Stimulated activated CD8-positive, alpha-beta memory T cell treated with anti-CD3 and anti-CD28 coated beads, Interleukin-7, amount 100 ng/mL, for 24 hours (primary cell): ENCODE measurements around the gene C11orf52.
"Not testable (repeated sequence)": the region's sequence is repeated elsewhere in the genome, so short reads cannot be mapped to it uniquely, and the experiment has no call there.

Source experiments
- DNase-seq: peaks from one replicate; pipeline ENCODE4 v3.0.0-alpha.2; 2020; ENCODE audit warnings: low read depth

Gene C11orf52, protein sequence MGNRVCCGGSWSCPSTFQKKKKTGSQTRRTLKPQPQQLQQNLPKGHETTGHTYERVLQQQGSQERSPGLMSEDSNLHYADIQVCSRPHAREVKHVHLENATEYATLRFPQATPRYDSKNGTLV

DNA sequence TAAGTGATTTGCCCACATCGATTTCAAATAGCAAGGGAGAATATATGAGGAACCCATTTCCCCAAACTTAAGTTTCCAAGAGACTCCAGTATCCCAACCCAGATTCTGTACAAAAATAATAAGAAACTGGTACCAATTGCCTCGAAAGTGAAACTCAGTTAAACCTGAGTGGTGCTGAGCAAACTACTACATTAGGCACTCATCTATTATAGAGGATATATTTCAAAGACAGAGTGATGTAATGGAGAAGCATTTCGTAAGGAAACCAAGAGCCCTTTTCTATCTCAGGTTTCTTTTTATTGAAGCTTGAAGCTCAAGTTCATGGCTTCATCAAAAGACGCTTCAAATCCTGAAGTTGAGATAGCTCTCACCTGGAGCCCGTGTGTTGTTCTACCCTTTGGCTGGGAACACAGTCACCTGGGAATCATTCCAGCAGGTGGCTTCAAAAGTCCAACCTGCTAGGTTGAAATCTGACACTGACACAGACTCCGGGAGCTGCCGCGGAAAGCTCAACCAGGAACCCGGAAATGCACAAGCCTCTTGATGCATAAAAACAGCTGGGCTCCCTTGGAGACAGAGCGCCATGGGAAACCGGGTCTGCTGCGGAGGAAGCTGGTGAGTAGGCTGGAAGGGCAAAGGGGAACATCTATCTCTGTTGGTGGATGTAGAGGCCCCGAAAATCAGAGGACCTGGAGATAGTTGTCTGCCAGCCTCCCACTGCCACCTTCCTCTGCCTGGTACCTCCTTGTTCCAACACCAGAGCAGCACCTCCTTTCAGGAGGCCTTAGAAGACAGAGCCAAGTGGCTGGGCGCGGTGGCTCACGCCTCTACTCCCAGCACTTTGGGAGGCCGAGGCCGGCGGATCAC lies at the start of gene C11orf52:
TSS of gene C11orf52 (plus strand) at position 524 of the 867 bp plus-strand sequence. CDS start at position 584, 60 bp downstream.
- no peak for DNase-seq

DNA sequence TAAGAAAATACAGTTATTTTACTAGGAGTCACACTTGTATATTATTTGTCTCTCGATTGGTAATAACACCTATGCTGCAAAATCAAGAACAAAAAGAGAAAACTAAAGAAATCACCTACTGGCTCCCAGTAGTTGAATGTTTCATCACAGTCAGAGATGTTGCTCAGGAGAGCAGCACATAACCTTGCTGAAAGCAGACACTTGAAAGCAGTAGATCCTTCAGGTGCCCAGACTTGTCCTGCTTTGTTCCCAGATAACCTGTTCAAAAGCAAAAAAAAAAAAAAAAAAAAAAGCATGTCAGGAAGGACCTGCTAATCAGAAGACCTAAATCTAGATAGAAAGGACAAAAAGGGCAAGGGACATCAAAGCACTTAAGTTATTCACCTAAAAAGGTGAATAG lies 48.6 kb upstream of the C11orf52 start:
- no peak for DNase-seq

DNA sequence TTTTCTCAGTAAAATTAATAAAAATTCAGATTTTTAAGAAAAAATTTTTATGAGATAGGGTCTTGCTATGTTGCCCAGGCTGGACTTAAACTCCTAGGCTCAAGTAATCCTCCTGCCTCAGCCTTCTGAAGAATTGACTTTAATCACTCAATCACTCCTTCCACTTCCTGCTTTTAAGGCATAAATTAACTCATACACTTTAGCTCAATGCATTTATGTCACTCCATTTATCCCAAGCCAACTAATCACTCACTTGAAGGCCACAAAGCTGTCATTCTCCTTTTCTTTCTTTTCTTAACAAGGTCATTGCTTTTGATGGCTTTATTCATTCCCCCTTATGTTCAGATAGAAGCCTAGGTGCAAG lies 48.2 kb upstream of the C11orf52 start:
- DNase-seq, result no peak

DNA sequence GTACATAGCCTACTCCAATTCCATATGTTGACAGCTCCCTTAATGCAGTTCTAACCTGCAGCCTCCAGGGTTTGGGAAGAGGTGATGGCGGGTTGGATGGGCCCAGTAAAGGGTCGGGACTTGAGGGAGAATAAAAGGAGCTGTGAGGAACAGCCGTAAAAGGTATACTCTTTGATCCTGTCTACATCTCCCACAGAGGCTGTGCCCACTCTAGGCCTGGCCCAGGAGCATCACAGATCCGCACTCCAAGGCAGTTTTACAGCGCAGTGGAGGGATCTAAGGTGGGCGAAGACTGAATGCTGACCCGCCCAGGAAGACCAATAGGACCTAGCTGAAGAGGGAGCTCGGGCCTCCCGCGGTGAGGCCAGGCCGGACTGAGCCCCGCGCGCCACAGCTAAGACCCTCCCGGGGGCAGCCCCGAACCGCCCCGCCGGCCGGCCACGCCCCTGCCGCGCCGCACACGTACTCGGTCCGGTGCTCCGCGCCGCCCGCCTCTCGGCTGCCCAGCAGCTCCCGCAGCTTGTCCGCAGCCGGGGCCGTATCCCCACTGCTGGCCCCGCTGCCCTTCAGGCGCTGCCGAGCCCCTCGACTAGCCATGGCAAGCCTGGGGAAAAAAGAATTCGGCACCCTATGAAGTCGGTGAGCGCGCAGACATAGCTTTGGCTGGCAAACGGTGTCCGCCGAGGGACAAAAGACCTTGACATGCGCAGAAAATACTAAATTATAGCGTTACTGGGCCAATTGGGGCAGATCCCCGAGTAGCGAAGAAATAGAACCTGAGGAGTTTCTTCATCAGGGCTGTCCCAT lies 47.6 kb upstream of the C11orf52 start, which contains the start of gene ALG9:
TSS of gene ALG9 (minus strand) at position 696 of the 807 bp plus-strand sequence. CDS start at position 597, 99 bp downstream.
- peak; percentile 83 for DNase-seq

DNA sequence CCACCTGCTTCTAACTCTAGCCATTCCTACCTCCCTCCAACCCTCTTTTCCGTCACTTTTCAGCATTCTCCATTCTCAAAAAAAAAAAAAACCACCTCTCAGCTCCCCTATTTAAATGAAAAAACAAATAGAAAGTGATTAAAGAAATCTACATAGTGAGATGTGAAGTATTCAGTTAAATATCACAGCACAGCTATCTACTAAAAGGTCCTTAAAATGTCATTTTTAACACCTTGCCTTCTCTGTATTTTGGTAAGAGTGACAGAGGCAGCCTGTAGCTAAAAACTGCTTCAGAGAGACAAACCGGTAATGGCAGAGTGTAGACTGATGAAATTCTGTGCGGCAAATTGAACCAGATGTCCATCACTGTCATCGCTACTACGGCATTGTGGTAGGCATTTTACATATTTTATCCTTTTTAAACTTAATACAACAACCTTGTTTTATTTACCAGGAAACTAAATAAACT lies 47.0 kb upstream of the C11orf52 start:
- DNase-seq, result no peak

DNA sequence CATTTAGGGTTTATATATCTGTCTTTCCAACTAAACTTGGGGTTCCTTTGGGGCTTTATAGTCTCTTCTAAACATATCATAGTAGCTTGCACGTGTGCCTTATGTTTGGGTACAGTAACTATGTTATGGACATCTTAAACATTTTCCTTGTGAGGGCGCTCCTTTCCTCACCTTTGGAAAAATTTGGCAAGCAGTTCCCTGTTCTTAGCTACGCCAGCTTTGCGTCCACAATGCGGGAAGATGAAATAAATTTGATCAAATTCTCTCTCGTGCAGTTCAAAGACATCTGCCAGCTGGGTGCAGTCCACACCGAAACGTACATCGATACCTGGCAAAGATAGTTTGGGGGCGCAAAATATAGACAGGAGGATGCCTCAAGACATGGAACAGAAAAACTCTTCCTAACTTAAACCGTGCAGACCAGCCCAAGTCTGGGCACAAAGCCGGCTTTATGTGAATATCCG lies 40.3 kb upstream of the C11orf52 start:
- DNase-seq, result no peak

DNA sequence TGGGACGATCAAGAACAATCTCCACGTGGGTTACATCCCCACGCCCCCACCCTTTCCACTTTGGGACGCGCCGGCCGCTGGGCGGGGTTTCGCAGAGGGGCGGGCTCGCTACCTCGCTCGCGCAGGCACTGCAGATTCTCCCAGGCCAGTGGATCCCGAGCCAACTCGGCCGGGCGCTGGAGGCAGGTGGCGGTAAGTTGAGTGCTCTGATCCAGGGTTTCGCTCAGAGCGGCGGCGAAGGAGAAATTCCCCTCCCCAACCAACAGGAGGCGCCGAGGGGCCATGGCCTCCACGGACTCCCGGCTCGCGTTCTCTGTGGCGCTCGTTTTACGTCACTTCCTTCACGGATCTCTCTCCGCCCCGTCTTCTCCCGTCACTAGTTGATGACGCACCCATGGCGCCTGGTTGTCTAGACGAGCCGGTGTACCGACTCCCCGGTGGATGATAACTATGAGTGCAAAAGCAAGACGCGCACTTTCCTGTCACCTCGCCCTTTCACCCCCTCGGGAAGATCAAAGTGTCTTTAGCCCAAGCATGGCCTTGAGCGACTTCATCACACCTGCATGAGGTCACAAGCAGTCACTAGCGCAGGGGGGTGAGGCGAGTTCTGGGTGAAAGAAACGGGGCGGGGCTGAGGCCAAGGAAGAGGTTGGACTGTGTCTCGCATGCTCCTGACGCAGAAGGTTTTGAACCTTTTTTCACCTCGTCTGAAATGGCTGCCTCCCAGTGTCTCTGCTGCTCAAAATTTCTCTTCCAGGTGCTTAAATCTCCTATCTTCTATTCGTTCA lies 39.7 kb upstream of the C11orf52 start, which contains the start of the genes CFAP68 and FDXACB1:
TSS of gene CFAP68 (plus strand) at position 693 of the 788 bp plus-strand sequence. CDS start at position 713, 20 bp downstream.
TSS of gene FDXACB1 (minus strand) at position 317 of the 788 bp plus-strand sequence. CDS start at position 284, 33 bp downstream.
- peak; percentile 83 for DNase-seq

DNA sequence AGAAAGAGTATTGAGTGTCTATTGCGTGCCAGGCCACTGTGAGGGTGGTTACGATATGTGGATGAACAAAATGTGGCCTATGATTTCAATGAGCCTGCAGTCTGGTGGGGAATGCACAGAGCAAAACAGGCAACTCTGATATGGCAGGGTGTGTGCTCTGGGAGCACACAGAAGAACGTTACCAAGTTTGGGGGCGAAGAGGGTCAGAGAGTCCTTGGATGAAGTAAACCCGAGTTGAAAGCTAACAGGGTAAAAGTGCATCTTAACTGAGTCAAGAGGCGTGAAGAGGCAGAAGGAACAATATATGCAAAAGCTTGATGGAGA lies 39.1 kb upstream of the C11orf52 start:
- DNase-seq, result no peak

DNA sequence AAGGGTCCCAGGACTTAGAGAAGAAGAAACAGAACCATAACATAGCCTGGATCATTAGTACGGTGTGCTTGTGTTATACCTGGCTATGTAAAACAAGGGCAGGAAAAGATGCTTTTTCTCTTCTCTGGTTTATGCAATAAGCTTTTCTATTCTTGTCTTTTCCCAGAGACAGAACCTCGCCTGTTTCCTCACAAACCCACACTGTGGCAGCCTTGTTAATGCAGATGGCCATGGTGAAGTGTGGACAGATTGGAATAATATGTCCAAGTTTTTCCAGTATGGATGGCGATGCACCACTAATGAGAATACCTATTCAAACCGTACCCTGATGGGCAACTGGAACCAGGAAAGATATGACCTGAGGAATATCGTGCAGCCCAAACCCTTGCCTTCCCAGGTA lies 36.5 kb upstream of the C11orf52 start:
- DNase-seq, result no peak

DNA sequence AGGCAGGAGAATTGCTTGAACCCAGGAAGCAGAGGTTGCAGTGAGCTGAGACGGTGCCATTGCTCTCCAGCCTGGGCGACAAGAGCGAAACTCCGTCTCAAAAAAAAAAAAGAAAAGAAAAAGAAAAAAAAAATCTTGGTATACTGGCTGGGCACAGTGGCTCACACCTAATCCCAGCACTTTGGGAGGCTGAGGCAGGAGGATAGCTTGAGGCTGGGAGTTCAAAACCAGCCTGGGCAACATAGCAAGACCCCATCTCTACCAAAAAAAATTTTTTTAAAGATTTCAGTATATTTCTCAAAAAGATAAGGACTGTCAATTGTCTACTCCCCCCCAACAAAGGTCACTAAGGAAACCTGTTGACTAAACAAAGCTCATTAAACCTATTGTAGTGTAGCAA lies 33.7 kb upstream of the C11orf52 start:
- not testable (repeated sequence) for DNase-seq

DNA sequence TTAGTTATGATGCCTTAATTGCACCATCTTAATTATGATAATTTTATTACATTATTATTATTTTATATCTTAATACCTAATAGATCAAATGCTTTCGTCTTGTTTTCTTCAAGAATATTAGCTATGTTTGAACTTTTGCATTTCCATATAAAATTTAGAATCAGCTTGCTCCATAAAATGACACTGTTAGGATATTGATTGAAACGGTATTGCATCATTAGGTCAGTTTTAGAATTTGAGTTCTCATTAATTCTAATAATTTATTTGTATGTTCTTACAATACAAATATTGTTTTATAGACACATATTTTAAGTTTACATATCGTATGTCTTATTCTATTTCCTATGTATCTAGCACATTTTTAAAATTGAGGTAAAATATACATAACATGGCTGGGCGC lies 32.7 kb upstream of the C11orf52 start:
- DNase-seq, result no peak

DNA sequence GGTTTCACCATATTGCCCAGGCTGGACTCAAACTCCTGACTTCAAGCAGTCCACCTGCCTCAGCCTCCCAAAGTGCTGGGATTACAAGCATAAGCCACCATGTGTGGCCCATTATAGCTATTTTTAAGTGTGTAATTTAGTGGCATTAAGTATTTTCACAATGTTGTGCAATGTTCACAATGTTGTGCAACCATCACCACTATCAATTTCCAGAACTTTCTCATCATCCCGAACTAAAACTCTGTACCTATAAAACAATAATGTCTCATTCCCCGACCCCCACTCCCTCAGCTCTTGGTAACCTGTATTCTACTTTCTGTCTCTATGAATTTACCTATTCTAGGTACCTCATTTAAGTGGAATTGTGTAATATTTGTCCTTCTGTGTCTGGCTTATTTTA lies 31.9 kb upstream of the C11orf52 start:
- no peak for DNase-seq

DNA sequence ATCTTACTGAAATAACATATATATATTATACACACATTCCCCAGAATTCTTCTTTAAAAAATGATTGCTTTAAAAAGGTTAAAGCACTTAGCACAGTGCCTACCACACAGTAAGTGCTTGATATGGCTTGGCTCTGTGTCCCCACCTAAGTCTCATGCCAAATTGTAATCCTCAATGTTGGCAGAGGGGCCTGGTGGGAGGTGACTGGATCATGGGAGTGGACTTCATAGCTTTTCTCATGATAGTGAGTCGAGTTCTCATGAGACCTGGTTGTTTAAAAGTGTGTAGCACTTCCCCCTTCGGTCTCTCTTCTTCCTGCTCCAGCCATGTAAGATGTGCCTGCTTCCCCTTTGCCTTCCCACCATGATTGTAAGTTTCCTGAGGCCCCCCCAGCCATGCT lies 13.3 kb upstream of the C11orf52 start:
- no peak for DNase-seq

DNA sequence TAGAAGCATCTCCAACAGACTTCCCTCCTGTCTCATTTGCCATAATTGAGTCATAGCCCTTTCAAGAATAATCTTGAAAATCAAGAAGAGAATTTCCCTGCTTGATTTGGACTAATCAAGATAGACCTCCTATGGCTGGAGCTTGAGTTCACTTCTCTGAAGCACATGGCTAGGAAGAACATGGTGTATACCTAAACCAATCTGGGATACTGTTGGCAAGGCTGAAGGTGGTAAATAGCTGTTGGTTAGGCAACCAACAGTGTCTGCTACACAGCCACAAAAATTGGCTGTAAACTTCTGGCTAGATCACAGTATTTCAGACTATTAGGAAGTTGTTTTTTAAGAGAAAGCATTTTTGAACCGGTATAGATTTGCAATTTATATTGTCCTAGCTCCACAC lies 12.0 kb upstream of the C11orf52 start:
- no peak for DNase-seq

DNA sequence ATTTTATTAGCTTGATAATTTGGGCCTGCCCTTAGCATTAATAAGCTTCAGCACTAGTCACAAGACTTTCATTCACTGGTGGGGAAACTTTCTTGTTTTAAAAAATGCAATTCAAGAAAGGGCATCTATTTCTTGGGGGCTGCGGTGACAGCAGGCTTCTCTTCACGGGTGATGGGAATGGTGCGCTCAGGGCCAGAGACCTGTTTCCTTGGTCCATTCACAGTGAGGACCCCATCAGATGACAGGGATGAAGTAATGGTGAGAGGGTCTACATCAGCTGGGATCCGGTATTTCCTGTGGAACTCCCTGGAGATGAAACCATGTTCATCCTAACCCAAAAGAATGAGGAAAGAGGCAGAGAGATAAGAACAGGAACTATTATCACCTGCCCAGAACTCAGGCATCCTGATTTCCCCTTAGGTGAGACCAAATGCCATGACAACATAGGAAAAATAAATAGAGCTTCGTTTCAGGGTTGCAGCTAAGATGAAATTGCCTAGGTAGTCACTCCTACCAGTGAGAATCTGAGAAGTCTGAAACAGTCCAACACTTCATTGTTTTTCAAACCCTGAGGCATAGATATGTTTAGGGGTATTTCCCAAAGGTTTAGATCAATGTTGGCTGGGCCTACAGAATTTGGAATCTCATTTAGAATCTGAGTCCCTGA lies 9.9 kb upstream of the C11orf52 start:
- no peak for DNase-seq

DNA sequence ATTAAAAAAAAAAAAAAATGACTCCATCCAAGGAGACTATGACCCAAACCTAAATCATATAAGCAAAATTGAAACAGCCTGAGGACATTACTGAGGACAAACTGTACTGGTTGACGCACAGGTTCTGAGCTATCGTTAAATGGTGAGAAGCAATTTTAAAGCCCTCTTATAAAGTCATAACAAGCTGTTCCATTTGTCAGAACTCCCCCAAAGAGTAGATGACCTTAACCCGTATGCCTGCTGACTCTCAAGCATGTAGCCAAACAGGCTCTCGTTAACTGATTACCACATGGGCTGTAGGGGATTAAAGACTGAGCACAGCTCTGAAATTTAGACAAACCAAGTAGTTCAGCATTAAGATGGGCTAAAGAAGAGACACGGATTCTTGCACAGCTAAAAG lies 9.3 kb upstream of the C11orf52 start:
- no peak for DNase-seq

DNA sequence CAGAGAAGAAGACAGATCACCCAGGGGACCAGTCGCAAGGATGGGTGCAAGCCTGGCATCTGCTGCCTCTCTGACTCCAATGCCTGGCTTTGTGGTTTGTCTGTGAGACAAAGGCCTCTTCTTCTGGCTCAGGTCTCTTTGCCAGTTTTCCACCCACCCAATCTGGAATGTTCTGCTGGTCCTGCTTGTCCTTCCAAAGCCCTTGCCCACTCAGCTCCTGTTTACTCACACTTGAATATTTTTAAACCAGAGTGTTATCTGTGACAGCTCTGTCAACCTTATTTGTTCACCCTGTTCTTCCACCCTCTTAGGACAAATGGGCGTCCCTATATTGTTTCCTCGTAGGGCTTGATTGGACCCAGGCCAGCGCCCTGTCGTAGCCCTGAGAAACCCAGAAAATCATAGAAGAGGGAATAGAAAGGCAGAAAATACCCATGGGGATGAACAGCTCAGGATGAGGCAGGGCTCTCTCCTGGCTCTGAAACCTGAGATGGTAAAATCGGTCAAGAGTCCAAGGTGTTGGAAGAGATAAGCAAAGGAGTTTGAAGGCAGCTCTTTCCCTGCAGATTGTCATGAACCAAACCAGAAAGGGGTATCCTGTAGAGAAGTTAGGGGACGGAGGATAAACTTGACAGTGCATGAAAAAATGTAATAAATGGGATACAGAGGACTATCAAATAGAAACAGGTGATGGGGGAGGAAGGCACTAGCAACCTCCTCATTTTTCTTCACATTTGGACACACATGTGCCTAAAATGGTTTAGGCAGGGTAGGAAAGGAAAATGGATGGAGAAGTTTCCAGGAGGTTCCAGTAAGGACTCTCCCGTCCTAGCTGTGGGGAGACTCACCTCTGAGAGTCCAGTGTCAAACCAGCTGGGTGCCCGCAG lies 7.8 kb upstream of the C11orf52 start:
- no peak for DNase-seq

DNA sequence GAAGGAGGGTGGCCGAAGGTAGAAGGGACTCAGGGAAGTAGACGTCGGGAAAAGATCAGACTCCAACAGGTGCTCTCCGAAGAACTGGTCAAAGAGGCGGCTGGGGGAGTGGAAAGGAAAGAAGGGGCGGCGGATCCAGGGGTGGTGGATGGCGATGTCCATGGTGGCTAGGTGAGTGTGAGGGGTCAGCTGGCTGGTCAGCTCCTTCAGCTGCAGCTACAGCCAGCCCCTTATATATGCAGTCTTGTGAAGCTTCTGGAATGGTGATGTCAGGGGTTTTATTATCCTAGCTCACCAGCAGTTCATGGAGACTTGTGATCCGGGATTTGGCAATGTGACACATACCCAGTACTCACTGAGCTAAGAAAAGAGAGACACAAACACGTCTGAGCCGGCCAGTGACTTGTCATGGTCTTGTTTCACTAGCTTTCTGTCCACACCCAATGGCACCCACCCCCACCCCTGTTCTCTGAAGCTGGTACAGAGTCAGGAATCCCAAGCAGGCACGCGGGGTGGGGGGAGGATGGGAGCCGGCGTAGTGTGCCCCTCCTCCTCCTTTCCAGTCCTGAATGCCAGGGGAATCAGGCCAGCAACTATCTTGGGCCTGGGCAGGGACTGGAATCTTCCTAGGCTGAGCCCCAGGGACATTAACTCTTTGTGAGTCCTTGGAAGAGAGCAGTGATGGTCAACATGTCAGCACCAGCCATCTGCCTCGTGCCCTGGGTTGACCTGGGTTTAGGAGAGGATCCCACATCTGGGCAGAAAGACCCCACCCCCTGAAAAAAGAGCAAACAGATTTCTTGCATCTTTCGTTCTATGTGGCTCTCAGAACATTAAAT lies 6.9 kb upstream of the C11orf52 start, which contains the start of gene CRYAB:
TSS of gene CRYAB (minus strand) at position 208 of the 839 bp plus-strand sequence. CDS start at position 162, 46 bp downstream.
- no peak for DNase-seq

DNA sequence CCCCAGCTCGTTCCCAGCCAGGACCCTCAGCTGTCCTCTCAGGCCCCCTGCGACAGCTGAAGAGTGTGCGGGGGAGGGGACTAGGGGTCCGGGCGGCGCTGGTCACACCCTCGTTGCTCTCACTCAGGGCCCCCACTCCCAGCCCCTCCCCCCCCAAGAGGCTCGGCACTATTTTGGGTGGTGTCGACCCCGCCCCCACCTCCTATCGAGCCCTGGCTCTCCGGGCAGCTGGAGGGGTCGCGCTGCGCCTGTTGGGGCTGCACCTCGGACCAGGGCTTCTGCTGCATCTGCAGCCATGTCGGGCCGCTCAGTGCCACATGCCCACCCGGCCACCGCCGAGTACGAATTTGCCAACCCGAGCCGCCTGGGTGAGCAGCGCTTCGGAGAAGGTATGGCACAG lies 6.2 kb upstream of the C11orf52 start, which contains the start of gene HSPB2:
TSS of gene HSPB2 (plus strand) at position 200 of the 400 bp plus-strand sequence. CDS start at position 296, 96 bp downstream.
- DNase-seq, result no peak
